A549 (cell line): ENCODE data around the gene MCAM. TPM values are rescaled to one million over a fixed set of nuclear protein-coding genes. Genes with fewer than 3 reads are reported as not detected.

Source experiments
- ATAC-seq, 2 experiments: fragments of 200-7000 bp in 1 of 2; fragments of >200 bp in 1 of 2; cut with Nextera tagmentation in 1 of 2; cut with Tn5 transposase in 1 of 2; 3 replicates each; pipeline versions ENCODE4 v1.8.0 to v1.9.1; 2018 to 2020; ENCODE audit warnings: mild to moderate bottlenecking in 1 of 2, moderate library complexity in 1 of 2
- CTCF ChIA-PET: fragments of 300-600 bp; sonication (Branson Sonifier 250); formaldehyde crosslinking; extraction: SDS; loops from one replicate; lab custom pipeline; 2021; ENCODE audit warnings: antibody characterized with exemption, inconsistent platforms; lab: Yijun Ruan, JAX
- POLR2A ChIA-PET: fragments of 350-600 bp; formaldehyde crosslinking; extraction: SDS; loops from one replicate; lab custom pipeline; 2021; ENCODE audit warnings: antibody characterized with exemption, inconsistent platforms; lab: Yijun Ruan, JAX
- DNase-seq, 2 experiments: peaks; one replicate each; pipeline versions ENCODE4 v3.0.0 to v3.0.0-alpha.2; 2011 to 2016; ENCODE audit warnings: low read depth in 1 of 2, low spot score in 1 of 2
- FAIRE-seq: peaks from 2 replicates; lab custom pipeline; 2011; peaks lifted over from hg19 to GRCh38; lab: Jason Lieb, UNC
- H3K27ac ChIP-seq, 2 experiments: fragments of >200 bp; sonication (Bioruptor Twin); formaldehyde crosslinking; 3 replicates each; pipeline ENCODE4 v1.5.1; 2016 to 2017
- H3K4me1 ChIP-seq: fragments of >200 bp; sonication (Bioruptor Twin); formaldehyde crosslinking; 3 replicates; pipeline ENCODE4 v1.6.1; 2016
- H3K4me2 ChIP-seq: fragments of >200 bp; sonication (Bioruptor Twin); formaldehyde crosslinking; 3 replicates; pipeline ENCODE4 v1.6.1; 2016
- H3K4me3 ChIP-seq: fragments of >200 bp; sonication (Bioruptor Twin); formaldehyde crosslinking; 3 replicates; pipeline ENCODE4 v1.5.1; 2016
- H3K9me3 ChIP-seq: fragments of >200 bp; sonication (Bioruptor Twin); formaldehyde crosslinking; 3 replicates; pipeline ENCODE4 v1.6.1; 2016
- CBX8 ChIP-seq: fragments of 200-600 bp; sonication (generic); IDR thresholded peaks from 2 replicates; pipeline ENCODE4 v1.6.1; 2016
- EHF ChIP-seq: fragments of 250-450 bp; sonication (Bioruptor Pico); IDR thresholded peaks from 2 replicates; pipeline ENCODE4 v1.5.0; 2020; ENCODE audit warnings: mild to moderate bottlenecking
- EHMT2 ChIP-seq: fragments of 200-600 bp; sonication (generic); IDR thresholded peaks from 2 replicates; pipeline ENCODE4 v1.6.1; 2016; ENCODE audit warnings: antibody characterized with exemption, low read depth, mild to moderate bottlenecking, moderate library complexity
- FOSB ChIP-seq: fragments of 250-450 bp; sonication (Bioruptor Pico); IDR thresholded peaks from 2 replicates; pipeline ENCODE4 v1.5.0; 2020; ENCODE audit warnings: mild to moderate bottlenecking, moderate library complexity
- FOXS1 ChIP-seq: fragments of 250-450 bp; sonication (Bioruptor Pico); IDR thresholded peaks from 2 replicates; pipeline ENCODE4 v1.5.0; 2020; ENCODE audit warnings: mild to moderate bottlenecking, moderate library complexity
- GATA3 ChIP-seq: IDR thresholded peaks from 2 replicates; pipeline ENCODE4 v1.6.1; 2012; ENCODE audit warnings: borderline replicate concordance
- HDAC2 ChIP-seq: fragments of 200-600 bp; sonication (generic); IDR thresholded peaks from 2 replicates; pipeline ENCODE4 v1.6.1; 2016
- HOXB5 ChIP-seq: fragments of 250-450 bp; sonication (Bioruptor Pico); IDR thresholded peaks from 2 replicates; pipeline ENCODE4 v1.5.0; 2020; ENCODE audit warnings: mild to moderate bottlenecking, moderate library complexity
- JUNB ChIP-seq: fragments of >200 bp; sonication (Bioruptor Twin); formaldehyde crosslinking; IDR thresholded peaks from 2 replicates; pipeline ENCODE4 v1.6.1; 2016
- KDM1A ChIP-seq: fragments of 200-600 bp; sonication (generic); IDR thresholded peaks from 2 replicates; pipeline ENCODE4 v1.6.1; 2016; ENCODE audit warnings: low read depth, mild to moderate bottlenecking
- NFE2L2 ChIP-seq: fragments of 150-350 bp; conservative IDR thresholded peaks from 2 replicates; pipeline ENCODE4 v1.6.1; 2014; ENCODE audit warnings: low read length
- NPAS2 ChIP-seq: fragments of 250-450 bp; sonication (Bioruptor Pico); IDR thresholded peaks from 2 replicates; pipeline ENCODE4 v1.8.0; 2022; ENCODE audit warnings: mild to moderate bottlenecking, moderate library complexity, borderline replicate concordance
- PHF8 ChIP-seq: fragments of 200-600 bp; sonication (generic); IDR thresholded peaks from 2 replicates; pipeline ENCODE4 v1.6.1; 2016; ENCODE audit warnings: low read depth, mild to moderate bottlenecking, antibody characterized with exemption, moderate library complexity, borderline replicate concordance
- RARB ChIP-seq: fragments of 250-450 bp; sonication (Bioruptor Pico); IDR thresholded peaks from 2 replicates; pipeline ENCODE4 v1.8.0; 2021; ENCODE audit warnings: mild to moderate bottlenecking, moderate library complexity
- RCOR1 ChIP-seq: fragments of 150-350 bp; IDR thresholded peaks from 2 replicates; pipeline ENCODE4 v1.6.1; 2014; ENCODE audit warnings: antibody characterized with exemption, low read length, low read depth
- SREBF2 ChIP-seq: fragments of 450-650 bp; IDR thresholded peaks from 2 replicates; pipeline ENCODE4 v1.6.1; 2014; ENCODE audit warnings: mild to moderate bottlenecking, moderate library complexity
- TFCP2L1 ChIP-seq: fragments of 250-450 bp; sonication (Bioruptor Pico); IDR thresholded peaks from 2 replicates; pipeline ENCODE4 v1.5.0; 2021; ENCODE audit warnings: mild to moderate bottlenecking
- ZC3H11A ChIP-seq: fragments of 450-650 bp; IDR thresholded peaks from 2 replicates; pipeline ENCODE4 v1.6.1; 2014; ENCODE audit warnings: antibody characterized with exemption, mild to moderate bottlenecking
- ZFP36 ChIP-seq: fragments of 450-650 bp; IDR thresholded peaks from 2 replicates; pipeline ENCODE4 v1.6.1; 2014; ENCODE audit warnings: borderline replicate concordance; ENCODE audit not compliant: partially characterized antibody
- ZSCAN20 ChIP-seq: fragments of 250-450 bp; sonication (Bioruptor Pico); IDR thresholded peaks from 2 replicates; pipeline ENCODE4 v1.8.0; 2022; ENCODE audit warnings: mild to moderate bottlenecking, moderate library complexity
- WGBS: methylation state at CpG from one replicate; pipeline ENCODE4 v1.1.6; 2017; ENCODE audit errors: missing lambda C conversion rate; 5-methylcytosine and 5-hydroxymethylcytosine counted together
- polyA plus RNA-seq, 4 experiments: library from polyadenylated mRNA; depleted of rRNA in 3 of 4; stranded (reverse); fragments of >200 nt; fragmentation: RNase III in 1 of 4; extraction: RNeasy Plus Mini Kit Qiagen cat#74134 plus additional on column Dnase treatment in 1 of 4; gene quantifications; 2 replicates in 3 of 4; 3 replicates in 1 of 4; pipeline ENCODE4 v1.2.3, GENCODE V29; 2011 to 2017
- TF ChIP-seq, protein P1 (sequence below): fragments of >200 bp; sonication (Bioruptor Twin); formaldehyde crosslinking; IDR thresholded peaks from 3 replicates; pipeline ENCODE4 v1.6.1; 2016
- TF ChIP-seq, protein P2 (sequence below): fragments of >200 bp; sonication (Bioruptor Twin); formaldehyde crosslinking; IDR thresholded peaks from 3 replicates; pipeline ENCODE4 v1.5.1; 2016
- TF ChIP-seq, protein P3 (sequence below): IDR thresholded peaks from 2 replicates; pipeline ENCODE4 v1.6.1; 2012
- TF ChIP-seq, protein P4 (sequence below): IDR thresholded peaks from 2 replicates; pipeline ENCODE4 v1.6.1; 2012; ENCODE audit warnings: low read depth, borderline replicate concordance

MCAM gene
- polyA plus RNA-seq, 2 of the 4 experiments (the other 2 are of a cell fraction) = 5.4 to 14.9 TPM

DNA sequence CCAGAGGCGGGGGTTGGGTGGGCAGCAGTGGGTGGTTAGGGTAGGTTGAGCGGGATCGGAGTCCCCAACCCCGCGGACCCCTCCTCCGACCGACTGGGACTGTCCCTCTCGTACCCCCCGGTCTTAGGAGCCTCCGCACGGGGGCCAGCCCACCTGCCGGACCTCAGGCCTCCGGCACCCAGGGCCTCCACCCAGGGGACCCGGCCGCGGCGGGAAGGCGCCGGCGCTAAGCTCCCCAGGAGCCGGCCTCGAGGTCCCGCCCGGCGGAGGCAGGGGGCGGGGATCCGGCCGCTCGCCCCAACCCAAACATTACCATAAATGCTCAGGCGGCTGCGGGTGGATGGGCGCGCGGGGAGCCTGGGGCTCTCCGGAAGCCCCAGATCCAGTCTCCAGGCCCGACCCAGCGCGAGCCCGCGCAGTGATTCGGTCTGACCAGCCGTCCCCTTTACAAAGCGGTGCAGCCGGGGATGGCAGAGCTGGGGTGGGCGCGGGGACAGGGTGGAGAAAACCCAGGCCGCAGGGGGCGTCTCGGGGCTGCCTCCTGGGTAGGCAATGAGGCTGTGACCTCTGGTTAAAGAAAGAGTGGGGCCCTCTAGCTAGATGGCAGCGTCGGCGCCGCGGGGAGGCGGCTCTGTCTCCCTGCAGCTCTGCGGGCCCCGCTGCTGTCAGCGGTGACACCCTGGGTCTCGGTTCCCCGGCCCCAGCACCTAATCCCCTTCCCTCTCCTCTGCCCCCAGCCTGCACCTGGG, 4.0 kb upstream of the MCAM start:
- Histone ChIP-seq H3K4me3 (peak overlapping the region; percentile 46), H3K27ac (peak overlapping the region; percentile 70 to 91), H3K4me2 (peak overlapping the region; percentile 88), H3K4me1 (peaks cover 34% of the 10 kb centered on the region), H3K9me3 (no peaks in the 10 kb centered on the region)
- POLR2A ChIA-PET = no interaction called here
- ATAC-seq (peak; percentile 16 to 44; a peak in 4 of 6 replicates), DNase-seq (peak in 1 of 2 experiments; percentile 22)
- CTCF ChIA-PET = interaction anchor here (0.5 to 11.6 kb wide), 18 partner anchors 12 to 223 kb away, joined by 3 to 160 read pairs (median 6); partner anchors contain the start of genes C1QTNF5, RNF26 and USP2
- TF ChIP-seq, protein P1, sequence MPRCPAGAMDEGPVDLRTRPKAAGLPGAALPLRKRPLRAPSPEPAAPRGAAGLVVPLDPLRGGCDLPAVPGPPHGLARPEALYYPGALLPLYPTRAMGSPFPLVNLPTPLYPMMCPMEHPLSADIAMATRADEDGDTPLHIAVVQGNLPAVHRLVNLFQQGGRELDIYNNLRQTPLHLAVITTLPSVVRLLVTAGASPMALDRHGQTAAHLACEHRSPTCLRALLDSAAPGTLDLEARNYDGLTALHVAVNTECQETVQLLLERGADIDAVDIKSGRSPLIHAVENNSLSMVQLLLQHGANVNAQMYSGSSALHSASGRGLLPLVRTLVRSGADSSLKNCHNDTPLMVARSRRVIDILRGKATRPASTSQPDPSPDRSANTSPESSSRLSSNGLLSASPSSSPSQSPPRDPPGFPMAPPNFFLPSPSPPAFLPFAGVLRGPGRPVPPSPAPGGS = no peak
- no peak for TF ChIP-seq EHF (CRISPR knock-in tag)
- TF ChIP-seq NFE2L2 = no peak
- TF ChIP-seq HOXB5 (CRISPR knock-in tag) = no peak
- no peak for TF ChIP-seq GATA3
- TF ChIP-seq RCOR1 = no peak
- TF ChIP-seq, protein P2, sequence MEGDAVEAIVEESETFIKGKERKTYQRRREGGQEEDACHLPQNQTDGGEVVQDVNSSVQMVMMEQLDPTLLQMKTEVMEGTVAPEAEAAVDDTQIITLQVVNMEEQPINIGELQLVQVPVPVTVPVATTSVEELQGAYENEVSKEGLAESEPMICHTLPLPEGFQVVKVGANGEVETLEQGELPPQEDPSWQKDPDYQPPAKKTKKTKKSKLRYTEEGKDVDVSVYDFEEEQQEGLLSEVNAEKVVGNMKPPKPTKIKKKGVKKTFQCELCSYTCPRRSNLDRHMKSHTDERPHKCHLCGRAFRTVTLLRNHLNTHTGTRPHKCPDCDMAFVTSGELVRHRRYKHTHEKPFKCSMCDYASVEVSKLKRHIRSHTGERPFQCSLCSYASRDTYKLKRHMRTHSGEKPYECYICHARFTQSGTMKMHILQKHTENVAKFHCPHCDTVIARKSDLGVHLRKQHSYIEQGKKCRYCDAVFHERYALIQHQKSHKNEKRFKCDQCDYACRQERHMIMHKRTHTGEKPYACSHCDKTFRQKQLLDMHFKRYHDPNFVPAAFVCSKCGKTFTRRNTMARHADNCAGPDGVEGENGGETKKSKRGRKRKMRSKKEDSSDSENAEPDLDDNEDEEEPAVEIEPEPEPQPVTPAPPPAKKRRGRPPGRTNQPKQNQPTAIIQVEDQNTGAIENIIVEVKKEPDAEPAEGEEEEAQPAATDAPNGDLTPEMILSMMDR = no peak
- TF ChIP-seq CBX8 = no peak
- TF ChIP-seq ZC3H11A = no peak
- no peak for TF ChIP-seq ZFP36
- TF ChIP-seq JUNB = no peak
- no peak for TF ChIP-seq FOSB (CRISPR knock-in tag)
- TF ChIP-seq, all 56 proteins: peak for 0
- no peak for FAIRE-seq
- WGBS = 43% methylated on average over 8 of the region's 60 CpGs

DNA sequence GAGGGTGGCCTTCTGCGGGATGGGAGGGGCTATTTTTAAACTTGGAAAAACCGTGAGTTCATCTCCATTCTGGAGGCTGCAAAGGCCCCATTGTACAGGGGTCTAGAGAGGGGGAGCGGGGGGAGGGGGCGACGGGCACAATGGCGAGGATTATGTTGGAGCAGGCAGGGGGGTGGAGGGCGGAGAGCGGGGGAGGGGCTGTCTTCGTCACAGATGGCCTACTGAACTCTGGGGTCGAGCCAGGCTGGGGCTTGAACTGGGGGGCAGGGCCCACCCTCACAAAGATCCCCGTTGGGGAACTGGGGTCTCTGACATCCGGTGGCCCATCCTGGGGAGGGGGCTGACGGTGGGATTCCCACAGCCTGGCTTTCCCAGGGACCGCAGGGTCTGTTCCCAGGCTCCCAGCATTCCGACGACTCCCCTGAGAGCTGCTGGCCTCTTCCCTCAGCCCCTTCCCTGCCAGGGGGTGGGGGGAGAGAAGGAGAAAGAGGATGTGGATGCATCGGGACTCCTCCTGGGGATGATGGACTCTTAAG, 3.4 kb upstream of the MCAM start:
- peak overlapping the region in 1 of 2 experiments; percentile 91; a peak in 4 of 6 replicates for H3K27ac ChIP-seq
- peak overlapping the region; percentile 88 for H3K4me2 ChIP-seq
- H3K9me3 ChIP-seq = no peaks in the 10 kb centered on the region
- 70% methylated on average over 2 of the region's 17 CpGs for WGBS
- no peak for DNase-seq
- FAIRE-seq = no peak
- CTCF ChIA-PET = interaction anchor here (1.2 to 11.6 kb wide), 6 partner anchors 10 to 156 kb away, joined by 3 to 160 read pairs (median 18); partner anchors contain the start of gene C1QTNF5
- TF ChIP-seq, protein P3, sequence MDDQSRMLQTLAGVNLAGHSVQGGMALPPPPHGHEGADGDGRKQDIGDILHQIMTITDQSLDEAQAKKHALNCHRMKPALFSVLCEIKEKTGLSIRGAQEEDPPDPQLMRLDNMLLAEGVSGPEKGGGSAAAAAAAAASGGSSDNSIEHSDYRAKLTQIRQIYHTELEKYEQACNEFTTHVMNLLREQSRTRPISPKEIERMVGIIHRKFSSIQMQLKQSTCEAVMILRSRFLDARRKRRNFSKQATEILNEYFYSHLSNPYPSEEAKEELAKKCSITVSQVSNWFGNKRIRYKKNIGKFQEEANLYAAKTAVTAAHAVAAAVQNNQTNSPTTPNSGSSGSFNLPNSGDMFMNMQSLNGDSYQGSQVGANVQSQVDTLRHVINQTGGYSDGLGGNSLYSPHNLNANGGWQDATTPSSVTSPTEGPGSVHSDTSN = no peak
- TF ChIP-seq ZSCAN20 = no peak
- TF ChIP-seq PHF8 = no peak
- TF ChIP-seq RARB (CRISPR knock-in tag) = no peak
- TF ChIP-seq CBX8 = no peak
- no peak for TF ChIP-seq TFCP2L1 (CRISPR knock-in tag)
- TF ChIP-seq HDAC2 = no peak
- TF ChIP-seq EHMT2 = no peak
- TF ChIP-seq EHF (CRISPR knock-in tag) = no peak
- no peak for TF ChIP-seq SREBF2
- no peak for TF ChIP-seq FOXS1 (CRISPR knock-in tag)
- no peak for TF ChIP-seq NPAS2 (CRISPR knock-in tag)
- no peak for TF ChIP-seq KDM1A
- TF ChIP-seq RCOR1 = no peak
- TF ChIP-seq NFE2L2 = no peak
- TF ChIP-seq, protein P4, sequence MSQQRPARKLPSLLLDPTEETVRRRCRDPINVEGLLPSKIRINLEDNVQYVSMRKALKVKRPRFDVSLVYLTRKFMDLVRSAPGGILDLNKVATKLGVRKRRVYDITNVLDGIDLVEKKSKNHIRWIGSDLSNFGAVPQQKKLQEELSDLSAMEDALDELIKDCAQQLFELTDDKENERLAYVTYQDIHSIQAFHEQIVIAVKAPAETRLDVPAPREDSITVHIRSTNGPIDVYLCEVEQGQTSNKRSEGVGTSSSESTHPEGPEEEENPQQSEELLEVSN = no peak
- no peak for ATAC-seq
- no peak overlapping the region for H3K4me3 ChIP-seq
- peaks cover 41% of the 10 kb centered on the region for H3K4me1 ChIP-seq
- POLR2A ChIA-PET = no interaction called here
